WTC11 (cell line): ENCODE measurements around the gene NECTIN4.

Experiments
- ATF2 ChIP-seq: sonication (generic); formaldehyde crosslinking; IDR thresholded peaks from 2 replicates; pipeline ENCODE4 v1.8.1; 2022; ENCODE audit warnings: low read depth, missing genetic modification reagents, borderline replicate concordance
- CREM ChIP-seq: sonication (generic); formaldehyde crosslinking; IDR thresholded peaks from 2 replicates; pipeline ENCODE4 v1.8.1; 2022; ENCODE audit warnings: mild to moderate bottlenecking, missing genetic modification reagents, moderate library complexity
- CTCF ChIP-seq: fragments of 200-600 bp; IDR thresholded peaks from 2 replicates; pipeline ENCODE4 v1.8.0; 2022; ENCODE audit warnings: antibody characterized with exemption
- ETV6 ChIP-seq: sonication (generic); formaldehyde crosslinking; IDR thresholded peaks from 2 replicates; pipeline ENCODE4 v1.8.1; 2022; ENCODE audit warnings: mild to moderate bottlenecking, missing genetic modification reagents
- KAT7 ChIP-seq: sonication (generic); formaldehyde crosslinking; IDR thresholded peaks from 2 replicates; pipeline ENCODE4 v1.8.1; 2023; ENCODE audit warnings: missing genetic modification reagents, mild to moderate bottlenecking, borderline replicate concordance
- USF1 ChIP-seq: sonication (generic); formaldehyde crosslinking; IDR thresholded peaks from 2 replicates; pipeline ENCODE4 v1.8.0; 2022; ENCODE audit warnings: mild to moderate bottlenecking, missing genetic modification reagents
- ZBTB43 ChIP-seq: sonication (generic); formaldehyde crosslinking; IDR thresholded peaks from 2 replicates; pipeline ENCODE4 v1.8.1; 2023; ENCODE audit warnings: mild to moderate bottlenecking, missing genetic modification reagents

- TF ChIP-seq KAT7: no peak
- TF ChIP-seq ZBTB43 (CRISPR knock-in tag): no peak
- TF ChIP-seq ATF2 (CRISPR knock-in tag): no peak
- no peak for TF ChIP-seq CTCF
- no peak for TF ChIP-seq ETV6 (CRISPR knock-in tag)
- no peak for TF ChIP-seq CREM
- TF ChIP-seq USF1 (CRISPR knock-in tag): no peak
Measured at GRCh38 chr1:161091093-161091492, 1.7 kb upstream of the NECTIN4 start.
